ENCODE data around the gene YY2. TPM values are rescaled to one million over a fixed set of nuclear protein-coding genes. Genes with fewer than 3 reads are reported as not detected.

The YY2 gene
- total RNA-seq, 4 donors from 2014 or later, result 0.26 to 4.4 (median 3.7) TPM; not detected in 1

- no peaks in the 10 kb centered on the region for H3K9me3 ChIP-seq
- H3K27ac ChIP-seq, result no peak overlapping the region
- H3K27me3 ChIP-seq, result no peaks in the 10 kb centered on the region
- TF ChIP-seq POLR2A (IDR thresholded peaks at IDR 0.05), result no peak
- no peak for DNase-seq
- H3K4me3 ChIP-seq, result no peak overlapping the region
- intact Hi-C loops (cut with DNase I; ENCODE audit: low total_unique reads), result no loop called here
- H3K4me1 ChIP-seq, result no peaks in the 10 kb centered on the region
- no peaks in the 10 kb centered on the region for H3K36me3 ChIP-seq
These were observed 29.8 kb downstream of the YY2 start for GRCh38 chrX:21885568-21885967.

- intact Hi-C loops (cut with DNase I; ENCODE audit: low total_unique reads), result no loop called here
- Histone ChIP-seq H3K4me1 (no peaks in the 10 kb centered on the region), H3K27me3 (no peaks in the 10 kb centered on the region), H3K4me3 (no peak overlapping the region), H3K9me3 (no peaks in the 10 kb centered on the region), H3K36me3 (no peaks in the 10 kb centered on the region), H3K27ac (no peak overlapping the region)
- DNase-seq, result no peak
- no peak for TF ChIP-seq CTCF (IDR thresholded peaks at IDR 0.05)
- no peak for TF ChIP-seq POLR2A (IDR thresholded peaks at IDR 0.05)
These were observed 49.5 kb downstream of the YY2 start for GRCh38 chrX:21905313-21905712.

GRCh38 chrX:21905953-21906352 is 50.2 kb downstream of the YY2 start:
- H3K9me3 ChIP-seq, result no peaks in the 10 kb centered on the region
- no peak overlapping the region for H3K4me3 ChIP-seq
- no peak for TF ChIP-seq POLR2A (IDR thresholded peaks at IDR 0.05)
- no peak for TF ChIP-seq CTCF (IDR thresholded peaks at IDR 0.05)
- no peaks in the 10 kb centered on the region for H3K4me1 ChIP-seq
- no peak overlapping the region for H3K27ac ChIP-seq
- H3K27me3 ChIP-seq, result no peaks in the 10 kb centered on the region
- no peak for DNase-seq
- intact Hi-C loops (cut with DNase I; ENCODE audit: low total_unique reads), result no loop called here
- H3K36me3 ChIP-seq, result no peaks in the 10 kb centered on the region

GRCh38 chrX:21907260-21907659 is 51.5 kb downstream of the YY2 start:
- Histone ChIP-seq H3K27me3 (no peaks in the 10 kb centered on the region), H3K27ac (no peak overlapping the region), H3K36me3 (no peaks in the 10 kb centered on the region), H3K4me3 (no peak overlapping the region), H3K9me3 (no peaks in the 10 kb centered on the region), H3K4me1 (no peaks in the 10 kb centered on the region)
- TF ChIP-seq POLR2A (IDR thresholded peaks at IDR 0.05) (no peak), CTCF (IDR thresholded peaks at IDR 0.05) (no peak)
- DNase-seq, result no peak
- intact Hi-C loops (cut with DNase I; ENCODE audit: low total_unique reads), result no loop called here

Small RNAs within 50 kb of the gene (small RNA-seq; reads per million reads assigned to genes)
- not detected for gene U73479.1

Other genes with a start within 250 kb of the YY2 start
- gene KLHL34, start 197.7 kb upstream of the YY2 start, total RNA-seq, result under 1 TPM in 1 of 4 donors, not detected in 3; 0.21 TPM
- gene SMPX, start 97.9 kb upstream of the YY2 start, total RNA-seq, result 1 to 10 TPM in 1 of 4 donors, under 1 TPM in 1, not detected in 2; 0.62 to 1.2 TPM
- 10 to 100 TPM in 2 of 4 donors, 1 to 10 TPM in 2; 1.8 to 24.5 (median 12.9) TPM for gene MBTPS2, start 16.4 kb upstream of the YY2 start, total RNA-seq
- gene SMS, start 84.7 kb downstream of the YY2 start, total RNA-seq, result 10 to 100 TPM in 3 of 4 donors, 1 to 10 TPM in 1; 6.4 to 84.3 (median 37.8) TPM
- 1 to 10 TPM; 1.5 to 4.3 (median 2.3) TPM for gene PHEX, start 176.3 kb downstream of the YY2 start, total RNA-seq

Data from uterus (tissue), 4 donors.